Bronchial epithelial cell (primary cell): ENCODE data around the gene RBM6. TPM values are rescaled to one million over a fixed set of nuclear protein-coding genes. Genes with fewer than 3 reads are reported as not detected.

Experiments used
- DNase-seq: peaks from one replicate; pipeline ENCODE4 v3.0.0-alpha.2; 2010; ENCODE audit warnings: low read depth
- FAIRE-seq: peaks from 2 replicates; lab custom pipeline; 2011; peaks lifted over from hg19 to GRCh38; lab: Jason Lieb, UNC
- H3K27me3 ChIP-seq: 2 replicates; pipeline ENCODE4 v1.5.1; 2011; ENCODE audit warnings: low read length; ENCODE audit not compliant: control insufficient read depth, insufficient read depth
- H3K36me3 ChIP-seq: 2 replicates; pipeline ENCODE4 v1.5.1; 2011; ENCODE audit warnings: low read length; ENCODE audit not compliant: control insufficient read depth, insufficient read depth
- H3K4me3 ChIP-seq: 2 replicates; pipeline ENCODE4 v1.5.1; 2011; ENCODE audit warnings: mild to moderate bottlenecking, low read depth, low read length, control low read depth
- CTCF ChIP-seq: IDR thresholded peaks from 2 replicates; pipeline ENCODE4 v1.5.1; 2011; ENCODE audit warnings: mild to moderate bottlenecking, moderate library complexity, low read length, control low read depth, inconsistent platforms; ENCODE audit not compliant: insufficient read depth, severe bottlenecking
- total RNA-seq: library from RNA; depleted of rRNA; stranded (reverse); fragments of >200 nt; gene quantifications from 2 replicates; pipeline ENCODE4 v1.2.1, GENCODE V29; 2014

The RBM6 gene
- total RNA-seq, 1 donor from 2014 or later: 35.5 TPM

GRCh38 chr3:50090984-50091383 lies 151.0 kb downstream of the RBM6 start:
- Histone ChIP-seq H3K27me3 (no peaks in the 10 kb centered on the region), H3K4me3 (no peak overlapping the region), H3K36me3 (peaks cover 25% of the 10 kb centered on the region)
- no peak for TF ChIP-seq CTCF
- FAIRE-seq: no peak
- DNase-seq: no peak

- TF ChIP-seq CTCF: no peak
- no peak overlapping the region for H3K4me3 ChIP-seq
- no peak for FAIRE-seq
- H3K36me3 ChIP-seq: peaks cover 27% of the 10 kb centered on the region
- H3K27me3 ChIP-seq: no peaks in the 10 kb centered on the region
- no peak for DNase-seq
Observed at GRCh38 chr3:50095352-50095998, 155.5 kb downstream of the RBM6 start.

GRCh38 chr3:50100386-50100785 lies 160.4 kb downstream of the RBM6 start:
- H3K36me3 ChIP-seq: peaks cover 23% of the 10 kb centered on the region
- DNase-seq (no peak), FAIRE-seq (no peak)
- no peak overlapping the region for H3K4me3 ChIP-seq
- H3K27me3 ChIP-seq: no peaks in the 10 kb centered on the region
- TF ChIP-seq CTCF: no peak

GRCh38 chr3:50100956-50101845 lies 161.3 kb downstream of the RBM6 start:
- Histone ChIP-seq H3K4me3 (no peak overlapping the region), H3K36me3 (peaks cover 21% of the 10 kb centered on the region), H3K27me3 (no peaks in the 10 kb centered on the region)
- no peak for TF ChIP-seq CTCF
- FAIRE-seq (no peak), DNase-seq (no peak)

GRCh38 chr3:50102558-50102957 lies 162.6 kb downstream of the RBM6 start:
- TF ChIP-seq CTCF: no peak
- Histone ChIP-seq H3K4me3 (no peak overlapping the region), H3K27me3 (no peaks in the 10 kb centered on the region), H3K36me3 (peaks cover 27% of the 10 kb centered on the region)
- DNase-seq (no peak), FAIRE-seq (no peak)
